Activated naive CD4-positive, alpha-beta T cell treated with anti-CD3 and anti-CD28 coated beads, Interleukin-2, amount 50 U/mL, for 72 hours (primary cell): Measurements from ENCODE around the gene OBP2A. TPM values are rescaled to one million over a fixed set of nuclear protein-coding genes. Genes with fewer than 3 reads are reported as not detected.

Source experiments
- ATAC-seq, 2 donors: fragments of 150-1000 bp; cut with Tn5 transposase; 2 replicates each; pipeline ENCODE4 v1.10.0; 2021; ENCODE audit warnings: mild to moderate bottlenecking in 2 of 2, moderate library complexity in 2 of 2
- DNase-seq, 2 donors: peaks; one replicate each; pipeline ENCODE4 v3.0.0; 2021 to 2022; ENCODE audit warnings: low spot score in 2 of 2
- H3K27ac Mint-ChIP-seq, 2 donors: one replicate each; pipeline ENCODE4 v1.8.0; 2022; ENCODE audit warnings: mild to moderate bottlenecking in 2 of 2, mixed read lengths in 2 of 2
- H3K36me3 Mint-ChIP-seq, 2 donors: one replicate each; pipeline ENCODE4 v1.8.0; 2022; ENCODE audit warnings: mixed read lengths in 2 of 2
- H3K9me3 Mint-ChIP-seq, 2 donors: one replicate each; pipeline ENCODE4 v1.8.0; 2022; ENCODE audit warnings: mixed read lengths in 2 of 2
- total RNA-seq, 2 donors: library from RNA; stranded (reverse); gene quantifications; one replicate each; pipeline ENCODE4 v1.2.3, GENCODE V29; 2022

The OBP2A gene
- total RNA-seq, 2 donors from 2014 or later: not detected

- no peaks in the 10 kb centered on the region for H3K36me3 Mint-ChIP-seq
- no peak overlapping the region for H3K27ac Mint-ChIP-seq
- ATAC-seq (no peak), DNase-seq (no peak)
- H3K9me3 Mint-ChIP-seq: no peaks in the 10 kb centered on the region
These were observed 45.8 kb downstream of the OBP2A start for GRCh38 chr9:135591506-135592330.

- no peak for ATAC-seq
- Mint-ChIP-seq H3K27ac (no peak overlapping the region), H3K36me3 (no peaks in the 10 kb centered on the region), H3K9me3 (no peaks in the 10 kb centered on the region)
- DNase-seq: no peak
These were observed 46.3 kb downstream of the OBP2A start for GRCh38 chr9:135592331-135592590.

- no peaks in the 10 kb centered on the region for H3K36me3 Mint-ChIP-seq
- DNase-seq: no peak
- ATAC-seq: no peak
- H3K27ac Mint-ChIP-seq: no peak overlapping the region
- no peaks in the 10 kb centered on the region for H3K9me3 Mint-ChIP-seq
These were observed 46.7 kb downstream of the OBP2A start for GRCh38 chr9:135592625-135593024.

GRCh38 chr9:135596211-135596610, 50.3 kb downstream of the OBP2A start:
- Mint-ChIP-seq H3K36me3 (no peaks in the 10 kb centered on the region), H3K27ac (no peak overlapping the region), H3K9me3 (no peaks in the 10 kb centered on the region)
- no peak for ATAC-seq
- DNase-seq: no peak

Other genes with a start within 250 kb of the OBP2A start
- gene PPP1R26, start 66.3 kb upstream of the OBP2A start, total RNA-seq: under 1 TPM; 0.14 to 0.54 TPM
- gene MRPS2, start 45.4 kb upstream of the OBP2A start, total RNA-seq: 10 to 100 TPM; 16.4 to 53.7 TPM
- not detected for gene LCN1, start 24.7 kb upstream of the OBP2A start, total RNA-seq
- not detected for gene PAEP, start 15.6 kb downstream of the OBP2A start, total RNA-seq
- not detected for gene GLT6D1, start 93.4 kb downstream of the OBP2A start, total RNA-seq
- gene LCN9, start 117.2 kb downstream of the OBP2A start, total RNA-seq: not detected
- gene SOHLH1, start 153.4 kb downstream of the OBP2A start, total RNA-seq: not detected
- gene KCNT1, start 156.1 kb downstream of the OBP2A start, total RNA-seq: not detected